HG02970 (cell line): ENCODE measurements around the gene HHAT.

Experiments used
- ATAC-seq: cut with Tn5 transposase; IDR thresholded peaks from one replicate; pipeline ENCODE4 v1.9.1; 2021; ENCODE audit warnings: mild to moderate bottlenecking, moderate library complexity, moderate number of reproducible peaks; ENCODE audit not compliant: unreplicated experiment, low FRiP score

Gene HHAT

GRCh38 chr1:210313046-210313595, 15.6 kb upstream of the HHAT start:
- no peak for ATAC-seq

- no peak for ATAC-seq
These were observed 14.8 kb upstream of the HHAT start for GRCh38 chr1:210313921-210314320.

GRCh38 chr1:210315529-210315928, 13.2 kb upstream of the HHAT start:
- no peak for ATAC-seq

GRCh38 chr1:210321131-210321530, 7.6 kb upstream of the HHAT start:
- ATAC-seq, result no peak

- ATAC-seq, result no peak
These were observed 7.2 kb upstream of the HHAT start for GRCh38 chr1:210321552-210321951.

- no peak for ATAC-seq
These were observed 4.7 kb upstream of the HHAT start for GRCh38 chr1:210323957-210324356.

GRCh38 chr1:210325026-210325670, 3.6 kb upstream of the HHAT start:
- no peak for ATAC-seq

GRCh38 chr1:210328032-210328745, 513 bp upstream of the HHAT start:
- no peak for ATAC-seq

- no peak for ATAC-seq
These were observed 1.7 kb downstream of the HHAT start for GRCh38 chr1:210330279-210330866.

- no peak for ATAC-seq
These were observed 3.5 kb downstream of the HHAT start for GRCh38 chr1:210332233-210332632.

GRCh38 chr1:210332719-210333398, 4.2 kb downstream of the HHAT start:
- ATAC-seq, result peak; percentile 69

GRCh38 chr1:210335001-210335400, 6.3 kb downstream of the HHAT start:
- no peak for ATAC-seq

- no peak for ATAC-seq
These were observed 7.7 kb downstream of the HHAT start for GRCh38 chr1:210336362-210336761.

GRCh38 chr1:210339500-210339899, 10.8 kb downstream of the HHAT start:
- ATAC-seq, result no peak

GRCh38 chr1:210340311-210340710, 11.6 kb downstream of the HHAT start:
- ATAC-seq, result no peak

GRCh38 chr1:210340841-210341240, 12.1 kb downstream of the HHAT start:
- ATAC-seq, result no peak

GRCh38 chr1:210342986-210343780, 14.5 kb downstream of the HHAT start:
- peak; percentile 59 for ATAC-seq

- ATAC-seq, result no peak
These were observed 16.0 kb downstream of the HHAT start for GRCh38 chr1:210344706-210345105.

GRCh38 chr1:210347112-210347511, 18.4 kb downstream of the HHAT start:
- no peak for ATAC-seq

GRCh38 chr1:210351496-210351895, 22.8 kb downstream of the HHAT start:
- no peak for ATAC-seq
